H9 (cell line): ENCODE measurements around the gene SLC35B2. TPM values are rescaled to one million over a fixed set of nuclear protein-coding genes. Genes with fewer than 3 reads are reported as not detected.

Experiments used
- DNase-seq: peaks from one replicate; pipeline ENCODE4 v3.0.0-alpha.2; 2017
- H2AFZ ChIP-seq: one replicate; pipeline ENCODE4 v1.6.1; 2013; ENCODE audit warnings: mild to moderate bottlenecking, low read length, control low read depth, moderate library complexity
- H2AK5ac ChIP-seq: 2 replicates; pipeline ENCODE4 v1.6.1; 2013; ENCODE audit warnings: low read length, control low read depth, mixed read lengths; ENCODE audit not compliant: insufficient read length
- H2BK120ac ChIP-seq: one replicate; pipeline ENCODE4 v1.6.1; 2013; ENCODE audit warnings: low read depth, mild to moderate bottlenecking, low read length, control low read depth, inconsistent platforms; ENCODE audit not compliant: poor library complexity, severe bottlenecking
- H2BK12ac ChIP-seq: 2 replicates; pipeline ENCODE4 v1.6.1; 2013; ENCODE audit warnings: low read length, control low read depth, mixed read lengths, low read depth; ENCODE audit not compliant: insufficient read length
- H2BK15ac ChIP-seq: 2 replicates; pipeline ENCODE4 v1.6.1; 2013; ENCODE audit warnings: low read depth, low read length, control low read depth
- H2BK20ac ChIP-seq: one replicate; pipeline ENCODE4 v1.6.1; 2013; ENCODE audit warnings: low read depth, mild to moderate bottlenecking, low read length, control low read depth, inconsistent platforms; ENCODE audit not compliant: poor library complexity, severe bottlenecking
- H2BK5ac ChIP-seq: 2 replicates; pipeline ENCODE4 v1.6.1; 2013; ENCODE audit warnings: low read length, control low read depth, mixed read lengths; ENCODE audit not compliant: insufficient read length
- H3K14ac ChIP-seq: 2 replicates; pipeline ENCODE4 v1.6.1; 2013; ENCODE audit warnings: low read length, control low read depth; ENCODE audit not compliant: insufficient read depth
- H3K18ac ChIP-seq: 2 replicates; pipeline ENCODE4 v1.6.1; 2013; ENCODE audit warnings: low read depth, mild to moderate bottlenecking, mixed read lengths, low read length, control low read depth; ENCODE audit not compliant: insufficient read length
- H3K23ac ChIP-seq: 2 replicates; pipeline ENCODE4 v1.6.1; 2013; ENCODE audit warnings: low read length, control low read depth, mixed read lengths, low read depth; ENCODE audit not compliant: insufficient read length
- H3K23me2 ChIP-seq: 2 replicates; pipeline ENCODE4 v1.6.1; 2013; ENCODE audit warnings: low read depth, mild to moderate bottlenecking, mixed read lengths, low read length, control low read depth; ENCODE audit not compliant: insufficient read length, poor library complexity, severe bottlenecking
- H3K27ac ChIP-seq: 2 replicates; pipeline ENCODE4 v1.5.1; 2013; ENCODE audit warnings: low read length, control low read depth, mixed read lengths, low read depth; ENCODE audit not compliant: insufficient read length
- H3K27me3 ChIP-seq: 2 replicates; pipeline ENCODE4 v1.6.1; 2013; ENCODE audit warnings: low read length, control low read depth, inconsistent platforms; ENCODE audit not compliant: insufficient read depth
- H3K4ac ChIP-seq: 2 replicates; pipeline ENCODE4 v1.6.1; 2013; ENCODE audit warnings: low read depth, mild to moderate bottlenecking, control low read depth, inconsistent platforms, low read length, moderate library complexity
- H3K4me1 ChIP-seq: 2 replicates; pipeline ENCODE4 v1.6.1; 2013; ENCODE audit warnings: low read length, control low read depth, inconsistent platforms; ENCODE audit not compliant: insufficient read depth
- H3K4me2 ChIP-seq: 2 replicates; pipeline ENCODE4 v1.6.1; 2013; ENCODE audit warnings: low read length, control low read depth, mixed read lengths; ENCODE audit not compliant: insufficient read length, insufficient read depth
- H3K56ac ChIP-seq: 2 replicates; pipeline ENCODE4 v1.6.1; 2013; ENCODE audit warnings: low read depth, mild to moderate bottlenecking, mixed read lengths, low read length, control low read depth; ENCODE audit not compliant: insufficient read length
- H3K79me1 ChIP-seq: 2 replicates; pipeline ENCODE4 v1.6.1; 2013; ENCODE audit warnings: low read depth, mild to moderate bottlenecking, moderate library complexity, low read length, control low read depth, inconsistent platforms; ENCODE audit not compliant: insufficient read depth, poor library complexity, severe bottlenecking
- H3K79me2 ChIP-seq: 2 replicates; pipeline ENCODE4 v1.6.1; 2013; ENCODE audit warnings: low read length, control low read depth, inconsistent platforms; ENCODE audit not compliant: insufficient read depth
- H3K9ac ChIP-seq: 2 replicates; pipeline ENCODE4 v1.6.1; 2013; ENCODE audit warnings: low read length, control low read depth, mixed read lengths; ENCODE audit not compliant: insufficient read length; ENCODE audit errors: extremely low read depth
- H3K9me3 ChIP-seq: one replicate; pipeline ENCODE4 v1.6.1; 2013; ENCODE audit warnings: low read depth, low read length, inconsistent platforms; ENCODE audit not compliant: control insufficient read depth
- H3T11ph ChIP-seq: one replicate; pipeline ENCODE4 v1.6.1; 2013; ENCODE audit warnings: mild to moderate bottlenecking, low read length, control low read depth, inconsistent platforms
- H4K20me1 ChIP-seq: one replicate; pipeline ENCODE4 v1.6.1; 2013; ENCODE audit not compliant: control insufficient read depth, insufficient read length, insufficient read depth
- H4K5ac ChIP-seq: 2 replicates; pipeline ENCODE4 v1.6.1; 2013; ENCODE audit warnings: low read depth, mild to moderate bottlenecking, mixed read lengths, low read length, control low read depth; ENCODE audit not compliant: insufficient read length
- H4K8ac ChIP-seq: replicated peaks from 2 replicates; pipeline ENCODE4 v1.6.1; 2013; ENCODE audit warnings: low read length, control low read depth, mixed read lengths, low read depth; ENCODE audit not compliant: insufficient read length
- H4K91ac ChIP-seq: 2 replicates; pipeline ENCODE4 v1.6.1; 2013; ENCODE audit warnings: low read depth, mild to moderate bottlenecking, moderate library complexity, mixed read lengths, low read length, control low read depth; ENCODE audit not compliant: insufficient read length
- H3K27ac Mint-ChIP-seq, 3 experiments: 2 replicates in 2 of 3; 3 replicates in 1 of 3; pipeline ENCODE4 v1.8.0; 2020 to 2021; ENCODE audit warnings: mixed read lengths in 3 of 3, mild to moderate bottlenecking in 1 of 3, moderate library complexity in 1 of 3
- H3K27me3 Mint-ChIP-seq: 2 replicates; pipeline ENCODE4 v1.8.0; 2021; ENCODE audit warnings: low read depth, mild to moderate bottlenecking, moderate library complexity, mixed read lengths
- H3K36me3 Mint-ChIP-seq, 3 experiments: 2 replicates in 2 of 3; 3 replicates in 1 of 3; pipeline ENCODE4 v1.8.0; 2020 to 2021; ENCODE audit warnings: low read depth in 3 of 3, mixed read lengths in 3 of 3; ENCODE audit not compliant: insufficient read depth in 1 of 3
- H3K4me1 Mint-ChIP-seq, 2 experiments: 2 replicates each; pipeline ENCODE4 v1.8.0; 2020; ENCODE audit warnings: mixed read lengths in 2 of 2
- H3K4me3 Mint-ChIP-seq, 2 experiments: 2 replicates in 1 of 2; 3 replicates in 1 of 2; pipeline ENCODE4 v1.8.0; 2020 to 2021; ENCODE audit warnings: mild to moderate bottlenecking in 2 of 2, mixed read lengths in 2 of 2, moderate library complexity in 1 of 2
- H3K9me3 Mint-ChIP-seq, 2 experiments: 2 replicates in 1 of 2; 3 replicates in 1 of 2; pipeline ENCODE4 v1.8.0; 2020; ENCODE audit warnings: mild to moderate bottlenecking in 2 of 2, mixed read lengths in 2 of 2, moderate library complexity in 1 of 2
- CTCF ChIP-seq: fragments of 200-600 bp; sonication (generic); conservative IDR thresholded peaks from 3 replicates; pipeline ENCODE4 v1.8.0; 2021; ENCODE audit warnings: antibody characterized with exemption, mild to moderate bottlenecking
- WGBS: extraction: QIAGEN DNeasy Blood & Tissue Kit; methylation state at CpG from one replicate; pipeline ENCODE4 v1.1.7; 2013; ENCODE audit warnings: missing lambda C conversion rate, low lambda C conversion rate, mixed read lengths; ENCODE audit not compliant: insufficient read length; ENCODE audit errors: extremely low coverage; 5-methylcytosine and 5-hydroxymethylcytosine counted together
- total RNA-seq: library from RNA; stranded (reverse); gene quantifications from 2 replicates; pipeline ENCODE4 v1.2.1, GENCODE V29; 2021

Gene SLC35B2
- total RNA-seq, 1 experiment from 2014 or later: 34.5 TPM

- Histone ChIP-seq H4K8ac (no peak overlapping the region), H3K27ac (no peak overlapping the region), H3K14ac (no peak overlapping the region), H3T11ph (no peak overlapping the region), H3K56ac (no peak overlapping the region), H3K23me2 (no peaks in the 10 kb centered on the region), H2AFZ (no peak overlapping the region), H3K4me2 (no peak overlapping the region), H3K79me2 (no peaks in the 10 kb centered on the region), H2BK5ac (no peak overlapping the region), H2BK15ac (no peak overlapping the region), H3K4me1 (no peaks in the 10 kb centered on the region), H4K20me1 (no peaks in the 10 kb centered on the region), H3K79me1 (no peaks in the 10 kb centered on the region), H4K91ac (no peak overlapping the region), H3K9ac (no peak overlapping the region), H3K23ac (no peak overlapping the region), H2AK5ac (no peak overlapping the region), H2BK120ac (no peak overlapping the region), H2BK12ac (no peak overlapping the region), H4K5ac (no peak overlapping the region), H3K4ac (no peak overlapping the region), H2BK20ac (no peak overlapping the region), H3K9me3 (no peaks in the 10 kb centered on the region), H3K18ac (peak overlapping the region; percentile 35), H3K27me3 (peaks cover 2% of the 10 kb centered on the region; the same call in 1 of the 2 replicates)
- Mint-ChIP-seq H3K4me1 (no peaks in the 10 kb centered on the region), H3K4me3 (no peak overlapping the region), H3K27me3 (no peaks in the 10 kb centered on the region), H3K27ac (peak overlapping the region; percentile 68 to 90 (median 70); a peak in 4 of 7 replicates), H3K36me3 (peaks cover 37 to 88% (median 82%) of the 10 kb centered on the region in 3 experiments), H3K9me3 (no peaks in the 10 kb centered on the region)
- TF ChIP-seq CTCF: peak; percentile 86
- WGBS: no CpG with 5 or more reads among the region's 25 CpGs
- peak; percentile 77 for DNase-seq
Measured at GRCh38 chr6:44304282-44305199, 47.2 kb upstream of the SLC35B2 start.
